B cell (primary cell): ENCODE data around the gene LRRTM1. TPM values are rescaled to one million over a fixed set of nuclear protein-coding genes. Genes with fewer than 3 reads are reported as not detected.

Source experiments
- ATAC-seq: fragments of 200-7000 bp; cut with Tn5 transposase; one replicate; pipeline ENCODE4 v1.10.0; 2021; ENCODE audit warnings: low read depth, mild to moderate bottlenecking, moderate number of reproducible peaks, moderate library complexity
- CTCF ChIA-PET: fragments of 350-600 bp; sonication (Branson Sonifier 250); formaldehyde crosslinking; loops from one replicate; lab custom pipeline; 2021; ENCODE audit warnings: antibody characterized with exemption, inconsistent platforms; lab: Charles Lee
- POLR2A ChIA-PET: fragments of 350-600 bp; sonication (Branson Sonifier 250); formaldehyde crosslinking; loops from one replicate; lab custom pipeline; 2021; ENCODE audit warnings: antibody characterized with exemption; lab: Charles Lee
- DNase-seq: peaks from one replicate; pipeline ENCODE4 v3.0.0; 2013
- H2AFZ ChIP-seq: 2 replicates; pipeline ENCODE4 v1.6.1; 2012; ENCODE audit warnings: mild to moderate bottlenecking, low read depth, low read length; ENCODE audit not compliant: insufficient read depth, poor library complexity, severe bottlenecking
- H3K27ac ChIP-seq, 2 donors: 1 replicate in 1 of 2; 2 replicates in 1 of 2; pipeline ENCODE4 v1.5.1; 2012 to 2013; ENCODE audit warnings: low read length in 2 of 2, mild to moderate bottlenecking in 2 of 2, moderate library complexity in 1 of 2
- H3K27me3 ChIP-seq, 4 experiments: fragments of 200-600 bp in 1 of 4; sonication (generic) in 1 of 4; replicated peaks in 1 of 4; 1 replicate in 2 of 4; 2 replicates in 2 of 4; pipeline versions ENCODE4 v1.6.1 to v1.7.0; 2013 to 2016; ENCODE audit warnings: low read length in 3 of 4, mild to moderate bottlenecking in 2 of 4, mixed read lengths in 1 of 4, moderate library complexity in 1 of 4; ENCODE audit not compliant: insufficient read depth in 4 of 4, control insufficient read depth in 3 of 4; ENCODE audit errors: control extremely low read depth in 1 of 4
- H3K36me3 ChIP-seq, 2 experiments: replicated peaks in 1 of 2; 1 replicate in 1 of 2; 2 replicates in 1 of 2; pipeline versions ENCODE4 v1.6.1 to v1.7.1; 2013; ENCODE audit warnings: low read length in 1 of 2; ENCODE audit not compliant: insufficient read depth in 2 of 2, control insufficient read depth in 1 of 2; ENCODE audit errors: control extremely low read depth in 1 of 2, extremely low read depth in 1 of 2
- H3K4me1 ChIP-seq, 2 donors: fragments of 200-600 bp in 1 of 2; sonication (generic) in 1 of 2; 1 replicate in 1 of 2; 2 replicates in 1 of 2; pipeline versions ENCODE4 v1.5.1 to v1.6.1; 2013 to 2017; ENCODE audit warnings: low read length in 2 of 2; ENCODE audit not compliant: control insufficient read depth in 2 of 2, insufficient read depth in 2 of 2
- H3K4me2 ChIP-seq: replicated peaks from 2 replicates; pipeline ENCODE3; 2012; ENCODE audit warnings: mild to moderate bottlenecking, low read depth, low read length; ENCODE audit not compliant: poor library complexity, severe bottlenecking
- H3K4me3 ChIP-seq, 5 experiments: fragments of 200-600 bp in 1 of 5; sonication (generic) in 1 of 5; 1 replicate in 3 of 5; 2 replicates in 2 of 5; pipeline versions ENCODE4 v1.5.1 to v1.7.0; 2011 to 2016; ENCODE audit warnings: low read length in 4 of 5, mild to moderate bottlenecking in 4 of 5, low read depth in 2 of 5, control low read depth in 1 of 5, moderate library complexity in 1 of 5; ENCODE audit not compliant: insufficient read depth in 1 of 5; ENCODE audit errors: control extremely low read depth in 1 of 5, extremely low read depth in 1 of 5
- H3K79me2 ChIP-seq: fragments of 200-600 bp; sonication (generic); one replicate; pipeline ENCODE4 v1.6.0; 2016; ENCODE audit warnings: low read length; ENCODE audit not compliant: control insufficient read depth, insufficient read depth
- H3K9ac ChIP-seq: fragments of 200-600 bp; sonication (generic); 2 replicates; pipeline ENCODE4 v1.6.1; 2017; ENCODE audit warnings: mild to moderate bottlenecking, low read length, moderate library complexity
- H3K9me3 ChIP-seq, 3 donors: one replicate each; pipeline versions ENCODE4 v1.6.1 to v1.7.1; 2013; ENCODE audit warnings: low read length in 2 of 3; ENCODE audit not compliant: control insufficient read depth in 2 of 3, insufficient read depth in 1 of 3; ENCODE audit errors: control extremely low read depth in 1 of 3
- H4K20me1 ChIP-seq: 2 replicates; pipeline ENCODE4 v1.6.0; 2012; ENCODE audit warnings: mild to moderate bottlenecking, low read length; ENCODE audit not compliant: insufficient read depth, control insufficient read depth, poor library complexity, severe bottlenecking
- H3K27ac Mint-ChIP-seq: one replicate; pipeline ENCODE4 v1.8.0; 2021; ENCODE audit warnings: mixed read lengths
- H3K27me3 Mint-ChIP-seq: one replicate; pipeline ENCODE4 v1.8.0; 2021; ENCODE audit warnings: mixed read lengths
- H3K4me1 Mint-ChIP-seq: one replicate; pipeline ENCODE4 v1.8.0; 2021; ENCODE audit warnings: mixed read lengths
- H3K4me3 Mint-ChIP-seq: one replicate; pipeline ENCODE4 v1.8.0; 2021; ENCODE audit warnings: mixed read lengths
- H3K9me3 Mint-ChIP-seq: one replicate; pipeline ENCODE4 v1.8.0; 2022; ENCODE audit warnings: mixed read lengths; ENCODE audit not compliant: insufficient read depth
- EZH2 ChIP-seq: IDR thresholded peaks from 2 replicates; pipeline ENCODE4 v1.6.1; 2012; ENCODE audit warnings: borderline replicate concordance, low read depth, mild to moderate bottlenecking, moderate library complexity, low read length; ENCODE audit not compliant: insufficient read depth, poor library complexity, severe bottlenecking
- WGBS: methylation state at CpG from one replicate; pipeline ENCODE4 v1.1.5; 2013; ENCODE audit warnings: missing lambda C conversion rate; ENCODE audit not compliant: insufficient coverage; 5-methylcytosine and 5-hydroxymethylcytosine counted together
- intact Hi-C: fragments of 100-400 bp; cut with micrococcal nuclease; formaldehyde crosslinking; loops from one replicate; pipeline ENCODE4 v1.10.0; 2022
- polyA minus RNA-seq: library from RNA; depleted of rRNA, polyadenylated mRNA; stranded (reverse); fragments of >200 nt; gene quantifications from 2 replicates; pipeline ENCODE4 v1.2.3, GENCODE V29; 2012
- polyA plus RNA-seq: library from polyadenylated mRNA; depleted of rRNA; stranded (reverse); fragments of >200 nt; gene quantifications from 2 replicates; pipeline ENCODE4 v1.2.3, GENCODE V29; 2012
- total RNA-seq, 2 donors: library from RNA; stranded (reverse); fragments of 120-200 nt in 1 of 2; gene quantifications; 1 replicate in 1 of 2; 2 replicates in 1 of 2; pipeline versions ENCODE4 v1.2.3 to v1.2.4, GENCODE V29; 2013 to 2022
- TF ChIP-seq, protein P1 (sequence below): fragments of 200-600 bp; IDR thresholded peaks from one replicate; pipeline ENCODE4 v1.8.0; 2022; ENCODE audit warnings: antibody characterized with exemption, mild to moderate bottlenecking

LRRTM1 gene, protein sequence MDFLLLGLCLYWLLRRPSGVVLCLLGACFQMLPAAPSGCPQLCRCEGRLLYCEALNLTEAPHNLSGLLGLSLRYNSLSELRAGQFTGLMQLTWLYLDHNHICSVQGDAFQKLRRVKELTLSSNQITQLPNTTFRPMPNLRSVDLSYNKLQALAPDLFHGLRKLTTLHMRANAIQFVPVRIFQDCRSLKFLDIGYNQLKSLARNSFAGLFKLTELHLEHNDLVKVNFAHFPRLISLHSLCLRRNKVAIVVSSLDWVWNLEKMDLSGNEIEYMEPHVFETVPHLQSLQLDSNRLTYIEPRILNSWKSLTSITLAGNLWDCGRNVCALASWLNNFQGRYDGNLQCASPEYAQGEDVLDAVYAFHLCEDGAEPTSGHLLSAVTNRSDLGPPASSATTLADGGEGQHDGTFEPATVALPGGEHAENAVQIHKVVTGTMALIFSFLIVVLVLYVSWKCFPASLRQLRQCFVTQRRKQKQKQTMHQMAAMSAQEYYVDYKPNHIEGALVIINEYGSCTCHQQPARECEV
- total RNA-seq: not detected in 2 replicates
- not detected for total RNA-seq (2013)
- polyA plus RNA-seq: not detected in 2 replicates
- 0.07 TPM in 1 of 2 replicates, not detected in the other for polyA minus RNA-seq

DNA sequence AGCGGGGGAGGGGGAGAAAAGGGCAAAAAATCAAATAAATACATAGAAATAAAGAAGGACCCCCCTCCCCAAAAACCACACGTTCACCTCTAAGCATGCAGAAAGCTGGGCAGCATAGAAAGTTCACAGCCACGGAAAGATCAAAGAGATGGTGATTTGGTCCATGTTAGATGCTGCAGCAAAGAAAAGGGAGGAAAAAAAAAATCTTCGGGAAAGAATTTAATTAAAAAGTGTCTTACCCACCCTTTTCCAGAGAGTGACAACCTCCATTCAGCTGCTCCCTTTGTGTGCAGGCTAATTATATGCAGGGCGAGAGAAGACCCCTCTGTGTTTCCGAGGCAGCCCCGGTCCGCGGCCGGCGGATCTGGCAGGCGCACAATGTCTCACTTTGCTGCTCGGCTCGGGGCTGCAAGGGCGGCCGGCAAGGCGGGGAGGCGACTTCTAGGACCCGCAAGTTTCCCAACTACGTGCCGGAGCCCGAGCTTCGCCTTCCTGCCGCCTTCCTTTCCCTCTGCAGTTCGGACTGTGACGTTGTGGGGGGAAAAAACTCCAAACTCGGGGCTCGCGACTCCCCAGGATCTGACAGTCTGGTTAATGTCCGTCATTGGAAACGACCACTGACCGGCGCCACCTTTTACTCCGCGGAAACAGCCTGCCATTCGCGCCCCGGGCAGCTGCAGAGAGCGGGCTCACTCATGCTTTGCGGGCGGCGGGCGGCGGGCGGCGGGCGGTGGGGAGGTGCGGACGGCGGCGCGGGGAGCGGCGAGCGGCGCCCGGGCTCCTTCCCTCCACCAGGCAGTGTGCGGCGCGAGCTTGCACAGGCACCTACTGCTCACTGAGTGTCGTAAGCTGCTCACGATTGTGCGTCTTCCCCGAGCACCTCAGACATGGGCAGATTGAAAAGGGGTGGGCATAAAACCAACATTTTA is at the start of gene LRRTM1:
TSS of gene LRRTM1 (minus strand) at position 844 of the 929 bp plus-strand sequence. CDS start 933 bp downstream, outside the sequence.
- Histone ChIP-seq H3K36me3 (no peaks in the 10 kb centered on the region), H3K27ac (no peak within 1 kb of the TSS), H3K9ac (no peak within 1 kb of the TSS), H3K4me2 (no peak within 1 kb of the TSS), H3K79me2 (no peaks in the 10 kb centered on the region), H3K27me3 (peaks cover 0 to 38% (median 12%) of the 10 kb centered on the region in 4 experiments), H4K20me1 (no peaks in the 10 kb centered on the region), H2AFZ (no peak within 1 kb of the TSS), H3K4me3 (no peak within 1 kb of the TSS), H3K9me3 (peaks cover 0 to 18% (median 0%) of the 10 kb centered on the region in 3 donors), H3K4me1 (no peaks in the 10 kb centered on the region)
- intact Hi-C loops: no loop called here
- TF ChIP-seq EZH2: no peak
- TF ChIP-seq, protein P1, sequence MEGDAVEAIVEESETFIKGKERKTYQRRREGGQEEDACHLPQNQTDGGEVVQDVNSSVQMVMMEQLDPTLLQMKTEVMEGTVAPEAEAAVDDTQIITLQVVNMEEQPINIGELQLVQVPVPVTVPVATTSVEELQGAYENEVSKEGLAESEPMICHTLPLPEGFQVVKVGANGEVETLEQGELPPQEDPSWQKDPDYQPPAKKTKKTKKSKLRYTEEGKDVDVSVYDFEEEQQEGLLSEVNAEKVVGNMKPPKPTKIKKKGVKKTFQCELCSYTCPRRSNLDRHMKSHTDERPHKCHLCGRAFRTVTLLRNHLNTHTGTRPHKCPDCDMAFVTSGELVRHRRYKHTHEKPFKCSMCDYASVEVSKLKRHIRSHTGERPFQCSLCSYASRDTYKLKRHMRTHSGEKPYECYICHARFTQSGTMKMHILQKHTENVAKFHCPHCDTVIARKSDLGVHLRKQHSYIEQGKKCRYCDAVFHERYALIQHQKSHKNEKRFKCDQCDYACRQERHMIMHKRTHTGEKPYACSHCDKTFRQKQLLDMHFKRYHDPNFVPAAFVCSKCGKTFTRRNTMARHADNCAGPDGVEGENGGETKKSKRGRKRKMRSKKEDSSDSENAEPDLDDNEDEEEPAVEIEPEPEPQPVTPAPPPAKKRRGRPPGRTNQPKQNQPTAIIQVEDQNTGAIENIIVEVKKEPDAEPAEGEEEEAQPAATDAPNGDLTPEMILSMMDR: no peak
- Mint-ChIP-seq H3K4me1 (no peaks in the 10 kb centered on the region), H3K27me3 (peaks cover 34% of the 10 kb centered on the region), H3K27ac (no peak within 1 kb of the TSS), H3K9me3 (no peaks in the 10 kb centered on the region), H3K4me3 (no peak within 1 kb of the TSS)
- 8% methylated on average over 52 of the region's 64 CpGs for WGBS
- CTCF ChIA-PET: no interaction called here
- POLR2A ChIA-PET: no interaction called here
- ATAC-seq (no peak), DNase-seq (no peak)
